Measurements from ENCODE around the gene SHD.
"Not testable (repeated sequence)": the region's sequence is repeated elsewhere in the genome, so short reads cannot be mapped to it uniquely, and the experiment has no call there.

DNA sequence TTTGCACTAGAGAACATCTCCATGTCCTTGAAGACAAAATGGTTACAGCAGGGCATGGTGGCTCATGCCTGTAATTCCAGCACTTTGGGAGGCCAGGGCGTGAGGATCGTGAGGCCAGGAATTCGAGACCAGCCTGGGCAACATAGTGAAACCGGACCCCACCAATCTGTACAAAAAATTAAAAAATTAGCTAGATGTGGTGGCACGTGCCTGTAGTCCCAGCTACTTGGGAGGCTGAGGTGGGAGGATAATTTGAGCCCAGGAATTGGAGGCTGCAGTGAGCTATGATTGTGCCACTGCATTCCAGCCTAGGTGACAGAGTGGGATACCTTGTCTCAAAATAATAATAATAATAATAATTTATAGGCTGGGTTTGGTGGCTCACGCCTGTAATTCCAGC, 48.8 kb upstream of the SHD start:
- not testable (repeated sequence) for TF ChIP-seq POLR2A, POLR2AphosphoS5 (IDR thresholded peaks at IDR 0.05)
- TF ChIP-seq, protein P1, sequence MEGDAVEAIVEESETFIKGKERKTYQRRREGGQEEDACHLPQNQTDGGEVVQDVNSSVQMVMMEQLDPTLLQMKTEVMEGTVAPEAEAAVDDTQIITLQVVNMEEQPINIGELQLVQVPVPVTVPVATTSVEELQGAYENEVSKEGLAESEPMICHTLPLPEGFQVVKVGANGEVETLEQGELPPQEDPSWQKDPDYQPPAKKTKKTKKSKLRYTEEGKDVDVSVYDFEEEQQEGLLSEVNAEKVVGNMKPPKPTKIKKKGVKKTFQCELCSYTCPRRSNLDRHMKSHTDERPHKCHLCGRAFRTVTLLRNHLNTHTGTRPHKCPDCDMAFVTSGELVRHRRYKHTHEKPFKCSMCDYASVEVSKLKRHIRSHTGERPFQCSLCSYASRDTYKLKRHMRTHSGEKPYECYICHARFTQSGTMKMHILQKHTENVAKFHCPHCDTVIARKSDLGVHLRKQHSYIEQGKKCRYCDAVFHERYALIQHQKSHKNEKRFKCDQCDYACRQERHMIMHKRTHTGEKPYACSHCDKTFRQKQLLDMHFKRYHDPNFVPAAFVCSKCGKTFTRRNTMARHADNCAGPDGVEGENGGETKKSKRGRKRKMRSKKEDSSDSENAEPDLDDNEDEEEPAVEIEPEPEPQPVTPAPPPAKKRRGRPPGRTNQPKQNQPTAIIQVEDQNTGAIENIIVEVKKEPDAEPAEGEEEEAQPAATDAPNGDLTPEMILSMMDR (IDR thresholded peaks at IDR 0.05) = not testable (repeated sequence)
